Raji (cell line): ENCODE data around the gene IQSEC1.

Experiments
- POLR2A ChIP-seq: IDR thresholded peaks from 2 replicates; pipeline ENCODE4 v1.6.1; 2011; ENCODE audit warnings: low read depth, low read length, control low read depth; ENCODE audit not compliant: insufficient read depth

IQSEC1 gene

GRCh38 chr3:12979151-12979946, 93.9 kb downstream of the IQSEC1 start:
- no peak for TF ChIP-seq POLR2A

GRCh38 chr3:12978682-12979081, 94.5 kb downstream of the IQSEC1 start:
- TF ChIP-seq POLR2A = no peak

GRCh38 chr3:12977117-12977808, 96.0 kb downstream of the IQSEC1 start:
- TF ChIP-seq POLR2A = no peak

GRCh38 chr3:12975748-12976522, 97.3 kb downstream of the IQSEC1 start:
- TF ChIP-seq POLR2A = no peak

- TF ChIP-seq POLR2A = no peak
Measured at GRCh38 chr3:12974819-12975218, 98.4 kb downstream of the IQSEC1 start.

GRCh38 chr3:12974334-12974733, 98.9 kb downstream of the IQSEC1 start:
- no peak for TF ChIP-seq POLR2A

- no peak for TF ChIP-seq POLR2A
Measured at GRCh38 chr3:12973827-12974226, 99.4 kb downstream of the IQSEC1 start.

- no peak for TF ChIP-seq POLR2A
Measured at GRCh38 chr3:12972781-12973702, 100.2 kb downstream of the IQSEC1 start.

GRCh38 chr3:12972043-12972442, 101.2 kb downstream of the IQSEC1 start:
- TF ChIP-seq POLR2A = no peak

GRCh38 chr3:12970684-12971083, 102.5 kb downstream of the IQSEC1 start:
- no peak for TF ChIP-seq POLR2A

GRCh38 chr3:12969486-12969885, 103.7 kb downstream of the IQSEC1 start:
- no peak for TF ChIP-seq POLR2A

GRCh38 chr3:12968541-12968940, 104.7 kb downstream of the IQSEC1 start:
- TF ChIP-seq POLR2A = no peak

GRCh38 chr3:12967606-12968351, 105.5 kb downstream of the IQSEC1 start:
- no peak for TF ChIP-seq POLR2A
